GM19239 (cell line): Measurements from ENCODE around the gene KANSL1.

Source experiments
- DNase-seq: peaks from one replicate; pipeline ENCODE4 v3.0.0; 2011; ENCODE audit warnings: low spot score; ENCODE audit not compliant: insufficient read length
- FAIRE-seq: peaks from 2 replicates; lab custom pipeline; 2011; peaks lifted over from hg19 to GRCh38; lab: Jason Lieb, UNC

KANSL1 gene

DNA sequence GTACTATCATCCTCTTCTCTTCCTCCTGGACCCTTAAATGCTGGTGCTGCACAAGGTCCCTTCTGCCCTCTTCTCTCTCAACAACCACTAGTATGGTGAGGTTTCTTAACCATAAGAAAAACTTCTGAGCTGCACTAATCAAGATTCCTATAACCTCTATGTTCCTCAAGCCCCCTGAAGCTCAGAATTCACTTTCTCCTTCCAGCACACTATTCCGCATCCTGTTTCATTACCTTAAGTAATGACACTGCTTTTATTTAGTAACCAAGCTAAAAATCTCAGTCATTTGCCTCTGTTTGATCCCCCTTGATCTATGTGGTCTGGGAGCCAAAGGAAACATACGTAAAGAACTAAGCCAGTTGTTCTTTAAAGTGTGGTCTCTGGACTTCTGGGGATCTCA, 20.1 kb downstream of the KANSL1 start:
- DNase-seq (no peak), FAIRE-seq (no peak)

DNA sequence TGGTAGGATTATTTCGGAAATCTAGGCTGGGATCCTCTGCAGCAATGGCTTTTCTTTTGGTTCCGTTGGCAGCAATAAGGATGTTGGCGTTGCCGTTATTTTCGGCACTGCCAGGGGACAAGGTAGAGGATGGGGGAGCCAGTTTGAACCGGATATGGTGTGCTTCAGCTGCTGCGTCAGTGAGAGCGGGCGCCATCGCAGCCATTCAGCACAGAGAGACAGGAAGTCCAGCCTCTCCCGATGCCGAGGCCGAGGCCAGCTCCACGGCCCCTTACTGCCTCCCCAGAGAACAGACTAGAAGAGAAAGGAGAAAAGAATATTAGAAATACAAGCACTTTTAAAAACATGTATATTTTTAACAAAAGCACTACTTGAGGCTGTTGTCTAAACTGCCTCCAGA, 21.3 kb downstream of the KANSL1 start:
- no peak for DNase-seq

DNA sequence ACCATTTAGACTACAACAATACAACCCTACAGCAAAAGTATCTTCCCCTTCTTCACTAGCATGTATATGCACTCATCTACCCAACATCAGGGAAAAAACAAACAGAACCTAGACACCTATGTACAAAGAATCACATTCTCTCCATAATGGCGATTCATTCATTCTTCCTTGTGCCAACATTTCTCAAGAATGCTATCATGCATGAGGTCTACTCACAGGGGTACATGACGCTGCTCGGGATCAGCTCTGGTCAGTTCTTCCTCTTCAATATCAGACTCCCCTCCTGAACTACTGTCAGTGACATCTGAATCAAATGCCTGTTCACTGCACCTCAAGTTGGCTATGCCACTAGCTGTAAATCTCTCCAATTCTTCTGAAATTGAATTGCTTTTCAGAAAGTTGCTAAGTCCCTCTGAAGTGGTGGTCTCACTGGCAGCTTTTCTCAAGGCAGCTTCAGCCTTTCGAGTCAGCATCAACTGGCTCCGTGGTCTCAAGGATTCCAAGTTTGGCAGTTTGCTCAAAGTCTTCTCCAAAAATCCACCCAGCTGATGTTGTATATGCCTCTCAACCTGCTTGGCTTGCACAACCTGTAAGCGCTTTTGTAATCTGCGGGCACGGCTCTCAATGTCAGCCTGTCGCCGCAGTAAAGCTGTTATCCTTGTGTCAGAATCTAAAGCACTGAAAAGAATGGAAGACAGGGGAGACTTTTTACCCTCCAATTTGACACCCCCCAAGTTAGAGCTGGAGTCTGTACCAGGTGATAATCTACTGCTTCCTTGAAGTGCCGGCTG, 22.4 kb downstream of the KANSL1 start:
- DNase-seq: no peak
- FAIRE-seq: no peak

More for the DNA sequence above, 21.3 kb downstream of the KANSL1 start:
- FAIRE-seq: no peak

DNA sequence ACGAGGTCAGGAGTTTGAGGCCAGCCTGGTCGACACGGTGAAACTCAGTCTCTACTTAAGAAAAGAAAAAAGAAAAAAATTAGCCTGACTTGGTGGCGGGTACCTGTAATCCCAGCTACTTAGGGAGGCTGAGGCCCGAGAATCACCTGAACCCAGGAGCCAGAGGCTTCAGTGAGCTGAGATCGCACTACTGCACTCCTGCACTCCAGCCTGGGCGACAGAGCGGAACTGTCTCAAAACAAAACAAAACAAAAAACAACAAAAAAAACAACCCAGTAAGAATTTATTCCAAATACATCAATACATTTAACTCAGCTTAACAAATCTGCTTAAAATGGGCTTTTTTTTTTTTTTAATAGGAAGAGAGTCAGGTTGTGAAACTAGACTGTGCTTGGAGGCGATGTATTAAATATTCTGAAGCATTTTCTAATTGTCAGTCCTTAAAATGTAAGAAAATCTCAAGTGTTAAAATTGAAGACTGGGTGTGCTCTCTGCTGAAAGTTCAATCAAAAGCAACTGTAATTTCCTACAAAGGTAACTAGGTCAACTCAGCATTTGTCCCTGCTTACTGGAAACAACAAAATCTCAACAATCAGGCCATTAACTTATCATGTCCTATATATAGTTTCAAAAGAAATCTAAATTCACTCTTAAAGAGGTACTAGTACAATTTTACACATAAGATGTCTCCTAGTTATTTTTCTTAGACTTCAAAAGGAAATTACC, 23.2 kb downstream of the KANSL1 start:
- no peak for FAIRE-seq

DNA sequence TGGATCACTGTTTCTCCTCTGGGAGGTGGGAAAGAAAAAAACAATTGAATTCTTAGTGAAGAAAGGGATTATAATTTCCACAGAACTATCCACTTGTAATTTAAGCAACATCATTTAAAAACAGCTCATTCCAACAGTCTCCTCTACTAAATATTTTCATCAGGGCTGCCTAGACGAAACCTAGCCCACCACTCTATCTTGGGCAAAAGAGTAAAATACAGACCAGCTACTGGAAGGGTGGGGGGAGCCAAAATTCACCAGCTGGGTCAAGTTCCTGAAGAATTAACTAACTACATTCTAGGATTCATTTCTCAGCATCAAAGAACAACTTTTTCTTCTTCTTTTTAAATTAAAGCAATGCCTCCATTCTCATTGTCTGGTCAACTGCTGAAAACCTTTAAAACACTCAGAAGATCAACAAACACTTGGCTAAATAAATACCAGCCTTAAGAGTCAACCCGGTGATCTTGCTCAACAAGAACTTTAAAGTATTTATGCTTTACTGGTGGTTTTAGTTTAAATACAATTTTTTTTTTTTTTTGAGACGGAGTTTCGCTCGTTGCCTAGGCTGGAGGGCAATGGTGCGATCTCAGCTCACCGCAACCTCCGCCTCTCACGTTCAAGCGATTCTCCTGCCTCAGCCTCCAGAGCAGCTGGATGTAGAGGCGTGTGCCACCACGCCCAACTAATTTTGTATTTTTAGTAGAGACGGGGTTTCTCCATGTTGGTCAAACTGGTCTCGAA, 25.2 kb downstream of the KANSL1 start:
- FAIRE-seq (no peak), DNase-seq (no peak)

More for the DNA sequence above, 23.2 kb downstream of the KANSL1 start:
- no peak for DNase-seq

DNA sequence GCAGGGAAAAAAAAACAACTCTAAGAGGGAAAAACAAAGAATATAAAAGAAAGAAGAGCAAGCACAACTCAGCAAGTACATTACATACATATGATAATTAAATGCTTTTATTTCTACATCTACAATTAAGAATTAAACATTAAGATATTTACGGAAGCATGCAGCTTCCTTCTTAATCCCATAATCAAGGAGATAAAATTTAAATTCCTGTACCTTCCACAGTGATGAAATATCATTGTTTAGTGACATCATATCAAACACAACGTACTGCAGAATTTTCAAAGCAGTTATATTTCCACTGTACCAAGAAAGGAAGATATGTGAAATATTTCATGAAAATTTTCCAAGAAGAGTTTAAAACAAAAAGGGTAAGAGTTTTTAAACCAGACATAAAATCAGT, 26.0 kb downstream of the KANSL1 start:
- DNase-seq (no peak), FAIRE-seq (no peak)

DNA sequence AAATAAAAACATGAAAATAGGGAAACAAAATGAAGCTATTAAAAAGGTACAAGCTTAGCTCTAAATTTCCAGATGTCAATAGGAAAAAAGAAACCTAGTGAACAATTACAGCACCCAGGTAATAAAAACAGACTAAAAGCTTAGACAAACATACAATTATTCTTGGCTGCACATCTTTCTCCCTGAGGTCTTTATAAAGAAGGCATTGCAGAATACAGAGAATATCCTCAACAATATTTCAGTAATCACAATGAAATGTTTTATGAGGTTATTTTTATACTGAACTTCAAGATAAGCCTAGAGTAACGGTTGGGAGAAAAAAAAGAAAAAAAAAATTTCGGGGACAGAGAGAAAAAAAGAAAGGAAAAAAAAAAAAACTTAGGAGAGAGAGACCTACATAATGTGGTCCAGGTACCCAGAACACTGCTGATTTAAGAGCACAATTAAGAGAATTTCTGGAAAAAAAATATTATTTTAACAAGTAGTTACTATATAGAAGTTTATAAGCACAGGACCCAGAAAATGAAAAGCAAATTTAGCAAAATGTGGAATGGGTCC, 26.5 kb downstream of the KANSL1 start:
- no peak for FAIRE-seq

DNA sequence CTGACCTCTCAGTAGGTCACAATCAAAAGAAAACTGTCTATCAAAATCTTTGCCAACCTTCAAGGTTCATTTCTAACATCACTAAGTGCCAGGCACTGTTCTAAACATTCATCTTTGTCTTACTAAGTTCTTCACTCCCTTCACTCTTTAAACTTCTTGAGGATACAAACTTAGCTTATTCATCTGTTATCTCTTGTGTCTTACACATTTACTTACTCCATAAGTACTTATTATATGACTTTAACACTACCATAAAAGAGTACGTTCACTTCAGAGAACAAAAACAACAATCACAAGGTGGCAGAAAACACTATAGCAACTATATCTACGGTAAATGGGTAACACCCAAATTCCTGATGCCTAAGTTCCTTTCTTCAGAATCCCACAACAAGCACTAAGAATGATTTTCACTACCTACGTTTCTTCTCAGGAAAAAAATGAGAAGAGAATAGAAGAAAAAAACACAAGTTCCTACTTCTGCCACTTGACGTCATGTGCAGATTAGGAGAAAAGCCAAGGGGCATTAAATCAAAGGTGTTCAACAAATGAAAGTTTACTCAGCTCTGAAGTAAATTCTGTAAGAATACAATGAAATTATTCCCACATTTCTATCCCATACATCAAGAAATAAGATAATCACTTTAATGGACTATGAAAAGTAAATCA, 29.2 kb downstream of the KANSL1 start:
- FAIRE-seq: no peak

More for the DNA sequence above, 26.5 kb downstream of the KANSL1 start:
- no peak for DNase-seq

DNA sequence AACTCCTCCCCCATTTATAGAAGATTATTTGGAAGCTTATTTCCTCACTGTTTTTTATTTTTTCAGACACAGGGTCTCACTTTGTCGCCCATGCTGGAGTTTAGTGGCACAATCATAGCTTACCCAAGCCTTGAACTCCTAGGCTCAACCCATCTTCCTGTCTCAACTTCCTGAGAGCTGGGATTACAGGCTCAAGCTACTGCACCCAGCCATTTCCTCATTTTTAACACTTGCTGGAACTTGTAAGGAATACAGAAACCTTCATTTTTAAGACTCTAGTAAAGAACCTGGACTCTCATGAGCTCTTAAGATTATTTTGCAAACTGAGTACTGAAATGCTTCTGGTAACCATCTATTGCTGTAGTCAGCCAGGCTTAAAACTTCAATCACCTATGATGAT, 29.9 kb downstream of the KANSL1 start:
- DNase-seq: no peak
- no peak for FAIRE-seq

More for the DNA sequence above, 29.2 kb downstream of the KANSL1 start:
- DNase-seq: no peak

DNA sequence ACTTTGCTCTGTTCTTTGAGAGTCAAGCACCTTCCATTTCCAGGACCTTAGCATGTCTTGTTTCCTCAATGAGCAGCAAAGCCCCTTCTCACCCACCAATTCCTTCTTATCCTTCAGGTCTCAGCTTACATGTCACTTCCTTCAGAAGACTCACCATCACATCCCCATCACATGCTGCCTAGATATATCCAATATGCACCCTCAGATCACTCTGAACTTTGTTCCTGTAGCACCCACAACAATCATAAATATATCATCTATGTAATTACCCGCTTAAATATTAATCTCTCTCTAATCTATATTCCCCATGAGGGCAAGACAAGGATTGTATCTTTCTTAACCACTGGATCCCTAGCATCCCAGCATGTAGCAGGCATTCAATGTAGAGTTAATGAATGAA, 30.4 kb downstream of the KANSL1 start:
- FAIRE-seq: no peak
- no peak for DNase-seq

DNA sequence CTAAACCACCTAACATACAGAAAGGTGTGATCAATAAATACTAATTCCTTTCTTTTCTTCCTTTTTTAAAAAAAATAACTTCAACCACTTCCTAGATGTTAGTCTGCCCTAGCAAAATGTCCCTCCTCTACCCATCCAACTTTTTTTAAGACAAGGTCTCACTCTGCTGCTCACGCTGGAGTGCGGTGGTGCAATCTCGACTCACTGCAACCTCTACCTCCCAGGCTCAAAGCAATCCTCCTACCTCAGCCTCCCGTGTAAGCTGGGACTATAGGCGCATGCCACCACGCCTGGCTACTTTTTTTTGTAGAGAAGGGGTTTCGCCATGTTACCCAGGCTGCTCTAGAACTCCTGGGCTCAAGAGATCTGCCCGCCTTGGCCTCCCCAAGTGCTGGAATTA, 33.1 kb downstream of the KANSL1 start:
- DNase-seq (no peak), FAIRE-seq (no peak)

DNA sequence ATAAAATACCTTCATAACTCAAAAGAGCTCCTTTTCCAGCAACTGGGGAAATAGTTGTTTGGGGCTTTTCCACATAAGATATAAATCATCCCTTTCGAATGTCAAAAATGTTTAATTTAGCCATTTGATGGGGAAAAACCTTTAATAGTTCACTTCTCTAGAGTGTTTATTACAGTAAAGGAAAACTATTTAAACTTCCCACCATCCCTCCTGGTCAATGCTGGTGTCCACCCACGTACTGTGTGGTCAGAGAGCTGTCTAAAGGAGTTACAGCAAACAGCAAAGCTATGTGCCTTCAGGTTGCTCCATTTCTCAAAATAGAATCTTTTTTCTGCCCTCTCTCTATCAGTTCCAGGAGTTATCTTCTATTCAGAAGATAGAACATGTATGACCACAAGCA, 33.5 kb downstream of the KANSL1 start:
- FAIRE-seq: no peak
- no peak for DNase-seq

DNA sequence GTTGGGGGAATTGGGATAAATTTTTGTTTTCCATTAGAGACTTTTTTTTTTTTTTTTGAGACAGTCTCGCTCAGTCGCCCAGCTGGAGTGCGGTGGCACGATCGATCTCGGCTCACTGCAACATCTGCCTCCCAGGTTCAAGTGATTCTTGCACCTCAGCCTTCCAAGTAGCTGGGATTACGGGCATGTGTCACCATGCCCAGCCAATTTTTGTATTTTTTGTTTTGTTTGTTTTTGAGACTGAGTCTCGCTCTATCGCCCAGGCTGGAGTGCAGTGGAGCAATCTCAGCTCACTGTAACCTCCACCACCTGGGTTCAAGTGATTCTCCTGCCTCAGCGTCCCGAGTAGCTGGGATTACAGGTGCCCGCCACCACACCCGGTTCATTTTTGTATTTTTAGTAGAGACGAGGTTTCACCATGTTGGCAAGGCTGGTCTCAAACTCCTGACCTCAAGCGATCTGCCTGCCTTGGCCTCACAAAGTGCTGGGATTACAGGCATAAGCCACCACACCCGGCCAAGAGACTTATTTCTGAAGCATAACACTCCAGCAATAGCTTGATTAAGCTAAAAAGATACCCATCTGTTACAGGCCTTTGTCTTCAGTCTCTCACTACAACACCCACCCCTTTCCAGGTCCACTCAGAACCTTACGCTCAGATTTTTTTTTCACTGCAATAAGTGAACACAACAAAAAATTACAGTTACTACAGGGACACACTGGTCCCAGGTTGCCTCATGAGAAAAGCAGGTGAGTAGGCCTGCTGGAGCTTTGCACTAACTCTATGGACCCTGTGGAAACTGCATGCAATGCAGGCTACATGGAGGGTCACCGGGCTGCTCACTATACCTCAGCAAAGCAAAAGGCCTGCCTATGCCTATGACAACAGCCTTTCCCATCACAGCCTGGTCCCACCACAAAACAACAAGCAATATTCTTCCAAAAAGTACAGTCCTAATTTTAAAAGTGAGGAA, 34.6 kb downstream of the KANSL1 start:
- DNase-seq (no peak), FAIRE-seq (no peak)

DNA sequence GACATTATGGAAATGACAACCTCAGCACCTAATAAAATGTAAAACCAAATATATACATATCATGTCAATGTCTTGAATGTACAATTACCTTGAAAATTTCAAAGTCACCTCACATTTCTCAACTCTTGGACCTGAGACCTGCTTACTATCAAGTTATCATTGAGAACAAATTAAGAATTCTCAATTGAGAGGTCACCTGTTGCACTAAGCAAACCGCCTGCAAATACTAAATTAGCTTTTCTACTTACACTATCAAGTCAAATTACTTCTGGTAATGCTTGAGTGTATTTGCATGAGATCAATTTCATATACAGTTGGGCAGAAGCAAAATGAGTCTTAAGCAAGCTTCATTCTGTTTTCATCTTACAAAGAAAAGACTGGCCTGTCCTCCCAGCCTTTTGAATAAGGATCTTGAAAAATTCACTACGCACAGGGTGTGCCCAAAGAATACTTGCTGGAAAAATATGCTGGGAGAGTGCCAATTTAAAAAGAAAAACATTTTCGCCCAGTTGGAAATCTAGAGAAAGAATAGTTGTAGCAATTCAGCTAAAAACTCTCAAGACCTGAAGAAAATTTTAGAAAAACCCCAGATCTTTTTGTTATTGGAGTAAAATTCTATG, 35.7 kb downstream of the KANSL1 start:
- DNase-seq (no peak), FAIRE-seq (no peak)

DNA sequence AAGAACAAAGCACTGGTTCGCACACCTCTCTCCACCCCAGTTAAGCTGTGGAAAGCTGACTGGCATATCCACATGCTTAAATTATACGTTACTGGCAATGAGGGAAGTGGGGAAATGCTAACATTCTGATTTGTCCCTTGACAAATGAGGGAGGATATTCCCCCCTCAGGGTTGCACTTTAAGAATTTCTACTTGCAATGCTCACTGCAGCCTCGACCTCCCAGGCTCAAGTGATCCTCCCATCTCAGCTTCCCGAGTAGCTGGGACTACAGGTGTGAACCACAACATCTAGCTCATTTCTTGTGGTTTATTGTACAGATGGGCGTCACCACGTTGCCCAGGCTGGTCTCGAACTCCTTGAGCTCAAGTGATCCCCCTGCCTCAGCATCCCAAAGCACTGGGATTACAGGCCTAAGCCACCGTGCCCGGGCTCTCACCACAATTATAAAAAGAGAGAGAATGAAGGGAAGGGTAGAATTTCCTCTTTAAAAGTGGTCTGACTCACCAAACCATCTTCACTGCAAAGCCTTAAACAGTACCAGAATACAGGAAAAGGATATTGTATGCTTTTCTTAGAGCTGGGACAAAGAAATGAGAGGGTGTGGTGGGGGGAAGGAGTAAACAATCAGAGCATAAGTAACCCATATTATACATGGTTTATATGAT, 38.9 kb downstream of the KANSL1 start:
- FAIRE-seq (no peak), DNase-seq (no peak)

DNA sequence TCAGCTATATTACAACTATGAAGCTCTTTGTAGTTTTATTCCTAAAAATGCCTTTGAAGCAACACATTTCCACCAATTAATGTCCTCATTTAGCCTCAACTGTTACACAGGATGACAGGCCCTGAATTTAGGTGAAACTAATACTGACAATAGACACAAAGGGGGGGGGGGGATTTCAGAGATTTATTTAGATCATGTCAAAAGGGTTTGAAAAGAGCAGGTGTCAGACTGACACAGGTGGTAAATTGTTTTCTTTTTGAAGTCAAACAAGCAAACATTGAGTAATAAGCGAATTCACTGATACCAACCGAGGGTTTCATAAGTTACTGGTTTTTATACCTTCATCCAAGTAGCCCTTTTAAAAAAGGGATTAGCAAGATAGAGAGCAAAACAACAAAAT, 40.8 kb downstream of the KANSL1 start:
- FAIRE-seq (no peak), DNase-seq (no peak)

DNA sequence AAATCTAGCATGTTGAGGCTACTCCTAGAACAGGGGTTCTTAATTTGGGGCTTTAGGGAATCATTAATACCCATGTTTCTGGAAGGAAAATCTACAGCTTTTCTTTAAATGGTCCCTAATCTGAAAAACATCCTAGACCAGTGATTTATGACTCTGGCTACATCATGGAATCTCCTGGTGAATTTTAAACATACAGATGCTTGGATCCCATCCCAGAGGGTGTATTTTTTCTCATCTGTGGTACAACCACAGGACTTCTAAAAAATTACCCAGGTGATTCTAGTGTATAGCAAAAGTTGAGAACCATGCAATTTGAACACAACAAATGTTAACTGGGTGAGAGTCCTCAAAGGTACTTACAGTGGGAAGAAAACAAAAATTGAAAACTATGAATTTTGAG, 41.5 kb downstream of the KANSL1 start:
- FAIRE-seq (no peak), DNase-seq (no peak)
